ENCODE measurements around the gene CHST2. TPM values are rescaled to one million over a fixed set of nuclear protein-coding genes. Genes with fewer than 3 reads are reported as not detected.

Gene CHST2
- total and polyA plus RNA-seq, 8 donors, result 6.1 to 149 (median 115) TPM

- no peaks in the 10 kb centered on the region for H3K9me3 ChIP-seq
- TF ChIP-seq, protein P1, sequence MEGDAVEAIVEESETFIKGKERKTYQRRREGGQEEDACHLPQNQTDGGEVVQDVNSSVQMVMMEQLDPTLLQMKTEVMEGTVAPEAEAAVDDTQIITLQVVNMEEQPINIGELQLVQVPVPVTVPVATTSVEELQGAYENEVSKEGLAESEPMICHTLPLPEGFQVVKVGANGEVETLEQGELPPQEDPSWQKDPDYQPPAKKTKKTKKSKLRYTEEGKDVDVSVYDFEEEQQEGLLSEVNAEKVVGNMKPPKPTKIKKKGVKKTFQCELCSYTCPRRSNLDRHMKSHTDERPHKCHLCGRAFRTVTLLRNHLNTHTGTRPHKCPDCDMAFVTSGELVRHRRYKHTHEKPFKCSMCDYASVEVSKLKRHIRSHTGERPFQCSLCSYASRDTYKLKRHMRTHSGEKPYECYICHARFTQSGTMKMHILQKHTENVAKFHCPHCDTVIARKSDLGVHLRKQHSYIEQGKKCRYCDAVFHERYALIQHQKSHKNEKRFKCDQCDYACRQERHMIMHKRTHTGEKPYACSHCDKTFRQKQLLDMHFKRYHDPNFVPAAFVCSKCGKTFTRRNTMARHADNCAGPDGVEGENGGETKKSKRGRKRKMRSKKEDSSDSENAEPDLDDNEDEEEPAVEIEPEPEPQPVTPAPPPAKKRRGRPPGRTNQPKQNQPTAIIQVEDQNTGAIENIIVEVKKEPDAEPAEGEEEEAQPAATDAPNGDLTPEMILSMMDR (IDR thresholded peaks at IDR 0.05), result no peak
- H3K4me1 ChIP-seq, result peaks cover 0 to 5% of the 10 kb centered on the region in 2 donors
- DNase-seq (peak in 2 of 4 donors; percentile 33 to 48), ATAC-seq (peak; percentile 76)
- peak overlapping the region in 1 of 2 donors; percentile 48 for H3K27ac ChIP-seq
- no peaks in the 10 kb centered on the region for H3K36me3 ChIP-seq
- intact Hi-C loops (cut with DNase I), result no loop called here
- no peaks in the 10 kb centered on the region for H3K27me3 ChIP-seq
- H3K4me3 ChIP-seq, result no peak overlapping the region
Measured at GRCh38 chr3:143084856-143085731, 34.5 kb upstream of the CHST2 start.

- Histone ChIP-seq H3K27me3 (no peaks in the 10 kb centered on the region), H3K27ac (no peak overlapping the region), H3K4me1 (no peaks in the 10 kb centered on the region), H3K36me3 (no peaks in the 10 kb centered on the region), H3K4me3 (no peak overlapping the region), H3K9me3 (no peaks in the 10 kb centered on the region)
- intact Hi-C loops (cut with DNase I), result no loop called here
- TF ChIP-seq, protein P1 (IDR thresholded peaks at IDR 0.05), result no peak
- DNase-seq (no peak), ATAC-seq (no peak)
Measured at GRCh38 chr3:143088835-143089234, 30.7 kb upstream of the CHST2 start.

GRCh38 chr3:143089965-143090364 is 29.6 kb upstream of the CHST2 start:
- Histone ChIP-seq H3K4me3 (no peak overlapping the region), H3K27me3 (no peaks in the 10 kb centered on the region), H3K36me3 (no peaks in the 10 kb centered on the region), H3K4me1 (no peaks in the 10 kb centered on the region), H3K9me3 (no peaks in the 10 kb centered on the region), H3K27ac (no peak overlapping the region)
- intact Hi-C loops (cut with DNase I), result no loop called here
- no peak for DNase-seq
- TF ChIP-seq, protein P1 (IDR thresholded peaks at IDR 0.05), result no peak
- no peak for ATAC-seq

- intact Hi-C loops (cut with DNase I), result no loop called here
- H3K4me1 ChIP-seq, result no peaks in the 10 kb centered on the region
- TF ChIP-seq, protein P1 (IDR thresholded peaks at IDR 0.05), result no peak
- H3K27ac ChIP-seq, result no peak overlapping the region
- H3K27me3 ChIP-seq, result no peaks in the 10 kb centered on the region
- H3K4me3 ChIP-seq, result no peak overlapping the region
- ATAC-seq (peak; percentile 86), DNase-seq (peak in 1 of 4 donors; percentile 43)
- no peaks in the 10 kb centered on the region for H3K9me3 ChIP-seq
- no peaks in the 10 kb centered on the region for H3K36me3 ChIP-seq
Measured at GRCh38 chr3:143090486-143090885, 29.1 kb upstream of the CHST2 start.

GRCh38 chr3:143090976-143091837 is 28.4 kb upstream of the CHST2 start:
- H3K4me1 ChIP-seq, result no peaks in the 10 kb centered on the region
- no peak overlapping the region for H3K4me3 ChIP-seq
- H3K27ac ChIP-seq, result no peak overlapping the region
- ATAC-seq, result no peak
- no peak for DNase-seq
- no peaks in the 10 kb centered on the region for H3K36me3 ChIP-seq
- TF ChIP-seq, protein P1 (IDR thresholded peaks at IDR 0.05), result no peak
- no peaks in the 10 kb centered on the region for H3K27me3 ChIP-seq
- intact Hi-C loops (cut with DNase I), result no loop called here
- H3K9me3 ChIP-seq, result no peaks in the 10 kb centered on the region

All from left lung (tissue), 10 donors.